ENCODE results near the gene ANKRD63. TPM values are rescaled to one million over a fixed set of nuclear protein-coding genes. Genes with fewer than 3 reads are reported as not detected.
A peak's percentile ranks its signal among the peaks of the same experiment; 100 is the strongest.

The ANKRD63 gene
- total and polyA plus RNA-seq, 2 of the 8 experiments (the other 6 are each of a cell fraction or from before 2014, with no cell fraction given): 0.18 to 0.26 TPM

DNA sequence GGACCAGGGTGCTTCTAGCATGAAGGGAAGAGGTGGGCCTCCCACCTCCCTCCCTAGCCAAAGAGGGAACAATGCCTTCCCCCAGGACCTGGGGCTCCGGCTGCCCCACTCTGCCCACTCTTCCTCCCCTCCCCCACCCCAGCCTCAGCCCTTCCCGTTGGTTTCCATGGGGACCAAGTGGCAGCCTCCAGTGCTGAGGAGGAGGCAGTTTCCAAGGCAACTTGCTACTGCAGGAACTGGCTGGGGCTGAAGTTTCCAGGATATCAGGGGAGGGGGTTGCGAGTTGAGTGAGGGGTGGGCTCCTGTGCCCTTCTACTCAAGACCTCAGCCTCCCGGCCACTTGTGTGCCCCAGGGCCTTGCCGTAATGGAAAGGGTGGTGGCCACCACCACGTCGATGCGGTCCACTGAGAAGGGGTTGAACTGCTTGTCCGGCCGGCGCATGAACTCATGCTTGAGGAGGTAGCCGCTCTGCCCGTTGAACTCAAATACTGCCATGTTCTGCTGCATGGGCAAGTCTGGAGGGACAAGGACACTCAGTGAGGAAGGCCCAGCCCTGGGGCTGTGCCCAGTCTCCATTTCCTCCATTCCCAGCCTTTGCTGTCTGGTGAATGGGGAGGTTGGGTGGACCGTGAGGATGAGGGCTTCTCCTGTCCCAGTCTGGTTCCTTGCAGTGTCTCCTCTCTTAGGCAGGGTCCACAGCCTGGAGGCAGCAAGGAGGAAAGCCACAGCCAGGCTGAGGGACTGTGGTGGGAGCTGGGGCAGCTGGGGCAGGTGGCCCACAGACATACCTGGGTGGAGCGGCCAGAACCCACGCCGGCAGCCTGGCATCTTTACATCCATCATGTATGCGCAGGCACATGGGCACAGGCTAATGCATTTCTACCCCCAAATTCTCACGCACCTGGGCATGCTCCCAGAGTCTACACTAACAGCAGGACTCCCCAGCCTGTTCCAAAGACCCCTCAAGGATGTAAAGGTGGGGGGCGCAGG is 11.3 kb upstream of the ANKRD63 start:
- 0 out of 2 replicates have a peak overlapping the region, but pooled peaks have one; percentile 39 for H2BK12ac ChIP-seq (ENCODE audit: low read depth, low read length)
- no peak overlapping the region for H3K4me2 ChIP-seq (ENCODE audit: insufficient read depth in 1 of 2, low read depth in 2 of 2, low read length in 2 of 2)
- peaks cover 16 to 47% (median 33%) of the 10 kb centered on the region in 4 experiments; a peak in 6 of 7 replicates for H3K27me3 ChIP-seq (replicated peaks in 1 of 4; ENCODE audit: control insufficient read depth in 3 of 4, extremely low read depth in 1 of 4, insufficient read depth in 3 of 4, low read length in 3 of 4)
- no peaks in the 10 kb centered on the region for H3K79me2 ChIP-seq (ENCODE audit: control insufficient read depth in 1 of 2, insufficient read depth in 2 of 2, low read length in 2 of 2)
- no peak for FAIRE-seq
- no peak overlapping the region for H2AFZ ChIP-seq (ENCODE audit: low read length)
- no peak overlapping the region for H3K4me3 ChIP-seq (ENCODE audit: extremely low read depth in 1 of 4, insufficient read depth in 2 of 4, low read depth in 3 of 4, low read length in 4 of 4)
- H2AK5ac ChIP-seq (ENCODE audit: low read depth, low read length): no peak overlapping the region
- H2BK5ac ChIP-seq (ENCODE audit: low read depth, low read length): no peak overlapping the region
- no peaks in the 10 kb centered on the region for H3K79me1 ChIP-seq (ENCODE audit: low read depth, low read length)
- H3K23me2 ChIP-seq (ENCODE audit: low read depth, low read length): peaks cover 3% of the 10 kb centered on the region; the same call in 1 of the 2 replicates
- H3K27ac ChIP-seq (ENCODE audit: low read depth, low read length): no peak overlapping the region
- H2BK20ac ChIP-seq (ENCODE audit: low read length): no peak overlapping the region
- H3K18ac ChIP-seq (ENCODE audit: extremely low read depth, low read length): no peak overlapping the region
- WGBS, 2 experiments (ENCODE audit: extremely low coverage in 1 of 2, insufficient coverage in 1 of 2, insufficient read length in 1 of 2, insufficient replicate concordance in 2 of 2, low coverage in 1 of 2, low lambda C conversion rate in 2 of 2, missing lambda C conversion rate in 1 of 2): 92% methylated on average over 18 of the region's 20 CpGs; no CpG with 5 or more reads in 1 of the 2 experiments
- H3K23ac ChIP-seq (ENCODE audit: insufficient read length): no peak overlapping the region
- ChIA-PET CTCF (ENCODE audit: partially characterized antibody) (interaction anchor here (1.0 to 16.2 kb wide), 7 partner anchors 8 to 212 kb away, joined by 3 to 518 read pairs (median 3); partner anchors contain the start of genes CCDC9B, INAFM2, PAK6 and PLCB2), POLR2A (ENCODE audit: partially characterized antibody) (interaction anchor here (0.7 to 5.4 kb wide), 3 partner anchors 7 to 11 kb away, joined by 3 to 46 read pairs (median 3); partner anchors contain the start of gene ANKRD63)
- peaks cover 0 to 1% of the 10 kb centered on the region in 2 experiments for H4K20me1 ChIP-seq (replicated peaks in 1 of 2; ENCODE audit: control insufficient read depth in 1 of 2, insufficient read depth in 2 of 2, low read length in 2 of 2)
- H4K5ac ChIP-seq (ENCODE audit: insufficient read length, low read depth, low read length): no peak overlapping the region
- H3K36me3 ChIP-seq (ENCODE audit: control insufficient read depth in 2 of 4, insufficient read depth in 4 of 4, low read length in 3 of 4): no peaks in the 10 kb centered on the region
- DNase-seq (ENCODE audit: low read depth in 1 of 2, low spot score in 2 of 2): no peak
- H4K91ac ChIP-seq (replicated peaks; ENCODE audit: insufficient read length, low read length): no peak overlapping the region
- H2BK120ac ChIP-seq (replicated peaks; ENCODE audit: low read depth, low read length): no peak overlapping the region
- no peak overlapping the region for H3K4ac ChIP-seq (replicated peaks; ENCODE audit: insufficient read length, low read depth, low read length)
- H2BK15ac ChIP-seq (ENCODE audit: low read length): no peak overlapping the region
- no peaks in the 10 kb centered on the region for H3K9me3 ChIP-seq (ENCODE audit: insufficient read depth in 2 of 2, low read depth in 1 of 2, low read length in 1 of 2)
- peaks cover 0 to 18% (median 11%) of the 10 kb centered on the region in 4 experiments; a peak in 6 of 7 replicates for H3K4me1 ChIP-seq (replicated peaks in 1 of 4; ENCODE audit: control insufficient read depth in 3 of 4, insufficient read depth in 4 of 4, low read length in 3 of 4)
- H3K9ac ChIP-seq (replicated peaks in 1 of 4; ENCODE audit: extremely low read depth in 1 of 4, low read depth in 3 of 4, low read length in 3 of 4): no peak overlapping the region
- no peak for TF ChIP-seq SRF (IDR thresholded peaks at IDR 0.05; ENCODE audit: low read depth, low read length)
- no peak for TF ChIP-seq SIN3A (conservative IDR thresholded peaks at IDR 0.05 in 1 of 2, IDR thresholded peaks at IDR 0.05 in 1 of 2; ENCODE audit: low read depth in 1 of 2, low read length in 2 of 2)
- no peak for TF ChIP-seq TAF7 (optimal IDR thresholded peaks at IDR 0.05; ENCODE audit: borderline replicate concordance, low read depth, low read length)
- TF ChIP-seq FOSL1 (IDR thresholded peaks at IDR 0.05; ENCODE audit: insufficient read depth, low read depth, low read length): no peak
- TF ChIP-seq BCL11A (IDR thresholded peaks at IDR 0.05; ENCODE audit: low read depth in 2 of 2, low read length in 2 of 2): no peak
- TF ChIP-seq RXRA (IDR thresholded peaks at IDR 0.05; ENCODE audit: insufficient read depth, low read depth, low read length): no peak
- no peak for TF ChIP-seq POU5F1 (IDR thresholded peaks at IDR 0.05; ENCODE audit: low read depth, low read length)
- no peak for TF ChIP-seq CTBP2 (IDR thresholded peaks at IDR 0.05; ENCODE audit: borderline replicate concordance, insufficient read depth, insufficient read length, low read length)
- no peak overlapping the region for H3K56ac ChIP-seq (replicated peaks; ENCODE audit: insufficient read length, low read depth, low read length)
- no peak overlapping the region for H4K8ac ChIP-seq (ENCODE audit: extremely low read depth, insufficient read depth, low read length)
- no peak overlapping the region for H3K14ac ChIP-seq (ENCODE audit: insufficient read length)

All from H1 (cell line).